ENCODE data around the gene CGREF1.

DNA sequence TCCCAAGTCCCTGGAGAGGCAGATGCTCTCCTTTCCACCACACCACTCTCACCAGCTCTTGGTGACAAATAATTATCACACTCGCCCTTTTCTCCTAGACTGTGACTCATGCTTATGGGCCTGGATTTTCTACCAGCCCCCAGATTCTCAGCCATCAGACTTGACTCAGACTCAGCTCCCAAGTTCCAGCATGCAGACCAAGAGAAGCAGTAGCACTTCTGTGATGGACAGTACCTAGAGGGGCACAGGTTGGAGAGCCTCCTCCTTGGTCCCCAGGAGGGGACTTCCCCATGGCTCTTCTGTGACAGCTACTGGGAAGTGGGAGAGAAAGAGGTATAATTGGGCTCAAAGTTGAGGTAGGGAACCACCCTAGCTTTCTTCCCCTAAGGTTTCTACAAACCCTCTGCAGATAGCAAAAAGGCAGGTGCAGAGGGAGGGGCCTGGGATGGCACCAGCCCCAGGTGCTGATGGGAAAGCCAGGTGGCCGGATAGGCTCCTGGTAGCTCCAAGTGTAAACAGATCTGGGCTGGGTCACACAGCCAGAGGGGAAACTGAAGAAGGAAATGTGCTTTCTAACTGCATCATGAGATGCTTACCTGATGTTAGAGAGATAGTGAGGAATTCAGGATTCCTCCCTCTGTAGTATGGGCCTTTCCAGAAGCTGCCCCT is 34.0 kb upstream of the CGREF1 start:
- TF ChIP-seq, protein P1, sequence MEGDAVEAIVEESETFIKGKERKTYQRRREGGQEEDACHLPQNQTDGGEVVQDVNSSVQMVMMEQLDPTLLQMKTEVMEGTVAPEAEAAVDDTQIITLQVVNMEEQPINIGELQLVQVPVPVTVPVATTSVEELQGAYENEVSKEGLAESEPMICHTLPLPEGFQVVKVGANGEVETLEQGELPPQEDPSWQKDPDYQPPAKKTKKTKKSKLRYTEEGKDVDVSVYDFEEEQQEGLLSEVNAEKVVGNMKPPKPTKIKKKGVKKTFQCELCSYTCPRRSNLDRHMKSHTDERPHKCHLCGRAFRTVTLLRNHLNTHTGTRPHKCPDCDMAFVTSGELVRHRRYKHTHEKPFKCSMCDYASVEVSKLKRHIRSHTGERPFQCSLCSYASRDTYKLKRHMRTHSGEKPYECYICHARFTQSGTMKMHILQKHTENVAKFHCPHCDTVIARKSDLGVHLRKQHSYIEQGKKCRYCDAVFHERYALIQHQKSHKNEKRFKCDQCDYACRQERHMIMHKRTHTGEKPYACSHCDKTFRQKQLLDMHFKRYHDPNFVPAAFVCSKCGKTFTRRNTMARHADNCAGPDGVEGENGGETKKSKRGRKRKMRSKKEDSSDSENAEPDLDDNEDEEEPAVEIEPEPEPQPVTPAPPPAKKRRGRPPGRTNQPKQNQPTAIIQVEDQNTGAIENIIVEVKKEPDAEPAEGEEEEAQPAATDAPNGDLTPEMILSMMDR (IDR thresholded peaks at IDR 0.05) = no peak
- TF ChIP-seq POLR2A (IDR thresholded peaks at IDR 0.05) = no peak

Data from body of pancreas (tissue), 4 donors.